CD4-positive, alpha-beta T cell (primary cell): Measurements from ENCODE around the gene CDC42BPA. TPM values are rescaled to one million over a fixed set of nuclear protein-coding genes. Genes with fewer than 3 reads are reported as not detected.

Source experiments
- ATAC-seq: fragments of 200-7000 bp; cut with Tn5 transposase; one replicate; pipeline ENCODE4 v1.10.0; 2022; ENCODE audit warnings: mild to moderate bottlenecking; ENCODE audit not compliant: poor library complexity
- CTCF ChIA-PET: fragments of 350-600 bp; sonication (Branson Sonifier 250); formaldehyde crosslinking; loops from one replicate; lab custom pipeline; 2021; ENCODE audit warnings: antibody characterized with exemption, inconsistent platforms; lab: Charles Lee
- POLR2A ChIA-PET: fragments of 350-600 bp; sonication (Branson Sonifier 250); formaldehyde crosslinking; loops from one replicate; lab custom pipeline; 2021; ENCODE audit warnings: antibody characterized with exemption, inconsistent platforms; lab: Charles Lee
- DNase-seq, 14 experiments: peaks; one replicate each; pipeline ENCODE4 v3.0.0-alpha.2; 2013 to 2020; ENCODE audit warnings: mixed read lengths in 2 of 14
- H3K27ac ChIP-seq, 2 donors: one replicate each; pipeline versions ENCODE4 v1.5.1 to v1.7.0; 2013; ENCODE audit warnings: low read length in 2 of 2, low read depth in 1 of 2, mild to moderate bottlenecking in 1 of 2
- H3K27me3 ChIP-seq, 2 experiments: 1 replicate in 1 of 2; 2 replicates in 1 of 2; pipeline versions ENCODE4 v1.6.1 to v1.7.0; 2013; ENCODE audit warnings: low read length in 2 of 2, control low read depth in 1 of 2, mild to moderate bottlenecking in 1 of 2, moderate library complexity in 1 of 2; ENCODE audit not compliant: insufficient read depth in 2 of 2, control insufficient read depth in 1 of 2
- H3K36me3 ChIP-seq: one replicate; pipeline ENCODE4 v1.6.1; 2013; ENCODE audit warnings: low read length, control low read depth; ENCODE audit not compliant: insufficient read depth
- H3K4me1 ChIP-seq: one replicate; pipeline ENCODE4 v1.6.1; 2013; ENCODE audit warnings: low read length, control low read depth; ENCODE audit not compliant: insufficient read depth
- H3K4me3 ChIP-seq: one replicate; pipeline ENCODE4 v1.5.1; 2013; ENCODE audit warnings: mild to moderate bottlenecking, low read length, moderate library complexity
- H3K9me3 ChIP-seq, 2 experiments: 1 replicate in 1 of 2; 2 replicates in 1 of 2; pipeline versions ENCODE4 v1.6.1 to v1.7.0; 2013; ENCODE audit warnings: low read length in 2 of 2, mild to moderate bottlenecking in 2 of 2, control low read depth in 1 of 2, moderate library complexity in 1 of 2; ENCODE audit not compliant: control insufficient read depth in 1 of 2, insufficient read depth in 1 of 2
- H3K27ac Mint-ChIP-seq: one replicate; pipeline ENCODE4 v1.8.0; 2020; ENCODE audit warnings: mixed read lengths
- H3K27me3 Mint-ChIP-seq: one replicate; pipeline ENCODE4 v1.8.0; 2021; ENCODE audit warnings: mixed read lengths
- H3K36me3 Mint-ChIP-seq: one replicate; pipeline ENCODE4 v1.8.0; 2021; ENCODE audit warnings: low read depth, mixed read lengths
- H3K4me1 Mint-ChIP-seq: one replicate; pipeline ENCODE4 v1.8.0; 2021; ENCODE audit warnings: low read depth, mixed read lengths
- H3K4me3 Mint-ChIP-seq: one replicate; pipeline ENCODE4 v1.8.0; 2020; ENCODE audit warnings: mild to moderate bottlenecking, mixed read lengths
- H3K9me3 Mint-ChIP-seq: one replicate; pipeline ENCODE4 v1.8.0; 2020; ENCODE audit warnings: mixed read lengths
- CTCF ChIP-seq: fragments of 200-600 bp; IDR thresholded peaks from one replicate; pipeline ENCODE4 v1.8.0; 2022; ENCODE audit warnings: antibody characterized with exemption, mild to moderate bottlenecking
- intact Hi-C, 2 experiments: fragments of 100-400 bp; cut with DNase I in 1 of 2; cut with micrococcal nuclease in 1 of 2; formaldehyde crosslinking; loops; one replicate each; pipeline versions ENCODE4 v1.15.1 to v1.9.0; 2023 to 2025; cut with DNase I, micrococcal nuclease
- total RNA-seq, 174 experiments: library from RNA in 2 of 174; stranded (reverse) in 2 of 174; gene quantifications; one replicate each; pipeline ENCODE4 v1.2.3 and lab custom pipeline; 2021 to 2026

CDC42BPA gene
- total RNA-seq, 2 experiments from 2014 or later, result 2.2 to 3.0 TPM

DNA sequence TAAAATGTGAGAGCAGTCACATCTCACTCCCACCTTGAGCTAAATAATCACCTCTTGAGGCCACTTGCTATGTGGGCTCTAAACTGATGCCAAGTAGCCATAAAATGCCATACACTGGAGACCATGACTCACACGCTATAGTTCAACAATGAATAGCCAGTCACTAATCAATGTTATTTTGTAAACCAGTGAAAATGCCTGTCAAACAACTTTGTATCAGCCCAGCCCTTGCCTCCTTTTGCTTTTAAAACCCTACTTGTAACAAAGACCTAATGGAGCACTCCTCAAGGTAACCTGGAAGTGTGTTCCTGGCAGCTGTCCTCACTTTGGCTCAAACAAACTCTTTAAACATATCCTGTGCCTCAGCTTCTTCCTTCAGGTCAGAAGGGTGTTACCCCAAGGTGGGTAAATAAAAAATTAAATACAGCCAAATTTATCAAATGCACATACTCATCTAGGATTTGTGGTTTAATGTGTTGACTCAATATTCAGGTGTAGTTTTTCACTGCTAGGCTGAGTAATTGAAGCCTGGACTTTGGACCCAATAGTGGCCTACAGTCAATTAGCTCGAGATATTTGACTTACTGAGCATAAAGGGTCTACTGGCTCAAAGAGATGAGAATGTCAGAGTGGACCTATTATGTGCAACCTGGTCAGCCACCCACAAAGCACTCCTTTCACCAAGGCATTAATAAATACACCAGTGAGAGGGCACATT lies 223.9 kb downstream of the CDC42BPA start:
- H3K27me3 Mint-ChIP-seq, result no peaks in the 10 kb centered on the region
- ChIA-PET POLR2A (no interaction called here), CTCF (no interaction called here)
- no peaks in the 10 kb centered on the region for H3K36me3 Mint-ChIP-seq
- no peaks in the 10 kb centered on the region for H3K4me1 Mint-ChIP-seq
- H3K27me3 ChIP-seq, result no peaks in the 10 kb centered on the region
- intact Hi-C loops, result no loop called here
- H3K9me3 ChIP-seq, result no peaks in the 10 kb centered on the region
- no peak overlapping the region for H3K27ac ChIP-seq
- H3K36me3 ChIP-seq, result no peaks in the 10 kb centered on the region
- H3K27ac Mint-ChIP-seq, result no peak overlapping the region
- TF ChIP-seq CTCF, result no peak
- no peaks in the 10 kb centered on the region for H3K4me1 ChIP-seq
- no peak overlapping the region for H3K4me3 ChIP-seq
- no peak overlapping the region for H3K4me3 Mint-ChIP-seq
- DNase-seq (no peak), ATAC-seq (no peak)
- no peaks in the 10 kb centered on the region for H3K9me3 Mint-ChIP-seq

DNA sequence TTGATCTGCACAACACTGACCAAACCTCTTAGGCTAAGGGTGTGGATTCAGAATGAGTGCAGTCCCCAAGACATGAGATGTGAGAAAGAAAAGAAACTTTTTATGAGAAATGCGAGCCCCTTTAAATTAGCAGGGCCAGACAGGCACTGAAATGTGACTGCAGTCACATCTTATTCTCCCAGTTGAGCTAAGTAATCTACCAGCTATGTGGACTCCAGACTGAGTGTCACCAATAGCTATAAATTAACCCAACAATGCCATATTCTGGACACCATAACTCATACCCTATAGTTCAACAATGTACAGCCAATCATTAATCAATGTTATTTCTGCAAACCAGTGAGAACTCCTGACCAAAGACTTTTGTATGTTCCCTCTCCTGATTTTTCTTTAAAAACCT lies 225.0 kb downstream of the CDC42BPA start:
- H3K27me3 ChIP-seq, result no peaks in the 10 kb centered on the region
- CTCF ChIA-PET, result no interaction called here
- no peaks in the 10 kb centered on the region for H3K9me3 ChIP-seq
- H3K4me1 Mint-ChIP-seq, result no peaks in the 10 kb centered on the region
- no peaks in the 10 kb centered on the region for H3K4me1 ChIP-seq
- H3K36me3 ChIP-seq, result no peaks in the 10 kb centered on the region
- no peaks in the 10 kb centered on the region for H3K9me3 Mint-ChIP-seq
- POLR2A ChIA-PET, result interaction anchor here (0.6 kb wide), 1 partner anchor 254 kb away, joined by 3 read pairs; no protein-coding TSS in a partner anchor
- intact Hi-C loops, result no loop called here
- no peak overlapping the region for H3K4me3 Mint-ChIP-seq
- no peak overlapping the region for H3K27ac ChIP-seq
- DNase-seq (no peak), ATAC-seq (no peak)
- no peaks in the 10 kb centered on the region for H3K27me3 Mint-ChIP-seq
- H3K27ac Mint-ChIP-seq, result no peak overlapping the region
- H3K4me3 ChIP-seq, result no peak overlapping the region
- no peaks in the 10 kb centered on the region for H3K36me3 Mint-ChIP-seq
- no peak for TF ChIP-seq CTCF

DNA sequence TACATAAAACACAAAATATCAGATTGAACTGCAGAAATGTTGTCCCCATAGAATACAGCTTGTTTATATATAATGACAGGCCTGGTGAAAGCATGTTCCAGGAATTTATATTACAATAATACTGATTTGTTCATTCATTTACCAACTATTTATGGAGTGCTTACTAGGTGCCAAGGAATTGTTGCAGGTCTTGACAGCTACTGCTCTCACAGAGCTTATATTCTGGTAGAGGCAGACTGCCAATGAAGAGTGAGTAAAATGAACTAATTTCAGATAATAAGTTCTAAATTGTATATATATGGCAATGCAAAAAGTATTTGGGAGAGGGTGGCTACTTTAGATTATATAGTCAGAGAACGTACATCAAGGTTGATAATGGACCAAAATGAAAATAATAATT lies 226.2 kb downstream of the CDC42BPA start:
- Histone ChIP-seq H3K27ac (no peak overlapping the region), H3K4me1 (no peaks in the 10 kb centered on the region), H3K27me3 (no peaks in the 10 kb centered on the region), H3K36me3 (no peaks in the 10 kb centered on the region), H3K9me3 (no peaks in the 10 kb centered on the region), H3K4me3 (no peak overlapping the region)
- Mint-ChIP-seq H3K4me3 (no peak overlapping the region), H3K4me1 (no peaks in the 10 kb centered on the region), H3K36me3 (no peaks in the 10 kb centered on the region), H3K27me3 (no peaks in the 10 kb centered on the region), H3K27ac (no peak overlapping the region), H3K9me3 (no peaks in the 10 kb centered on the region)
- no peak for TF ChIP-seq CTCF
- POLR2A ChIA-PET, result interaction anchor here (0.8 kb wide), 1 partner anchor 153 kb away, joined by 4 read pairs; no protein-coding TSS in a partner anchor
- ATAC-seq, result no peak
- DNase-seq, result no peak
- CTCF ChIA-PET, result no interaction called here
- intact Hi-C loops, result no loop called here
